Activated CD4-positive, alpha-beta T cell treated with anti-CD3 and anti-CD28 coated beads, Interleukin-10, Interleukin-2, amounts not matched to agents 100 ng/mL and 50 ng/mL, durations not matched to agents 16 hours and 8 hours (primary cell): ENCODE results near the gene CCDC89.
"Not testable (repeated sequence)": the region's sequence is repeated elsewhere in the genome, so short reads cannot be mapped to it uniquely, and the experiment has no call there.

ENCODE experiments used
- DNase-seq: peaks from one replicate; pipeline ENCODE4 v3.0.0-alpha.2; 2020

CCDC89 gene

GRCh38 chr11:85685125-85685819 lies 723 bp downstream of the CCDC89 start:
- DNase-seq: no peak

GRCh38 chr11:85682330-85683305 lies 3.4 kb downstream of the CCDC89 start:
- peak; percentile 68 for DNase-seq

GRCh38 chr11:85680897-85681296 lies 5.1 kb downstream of the CCDC89 start:
- no peak for DNase-seq

- DNase-seq: no peak
These were observed 6.4 kb downstream of the CCDC89 start for GRCh38 chr11:85679576-85679975.

GRCh38 chr11:85673393-85673792 lies 12.6 kb downstream of the CCDC89 start:
- DNase-seq: peak; percentile 66

- no peak for DNase-seq
These were observed 13.7 kb downstream of the CCDC89 start for GRCh38 chr11:85672105-85672902.

- not testable (repeated sequence) for DNase-seq
These were observed 14.9 kb downstream of the CCDC89 start for GRCh38 chr11:85670949-85671663.

GRCh38 chr11:85668157-85668556 lies 17.8 kb downstream of the CCDC89 start:
- no peak for DNase-seq

- DNase-seq: no peak
These were observed 19.3 kb downstream of the CCDC89 start for GRCh38 chr11:85666687-85667086.

- DNase-seq: no peak
These were observed 20.3 kb downstream of the CCDC89 start for GRCh38 chr11:85665733-85666132.

- DNase-seq: peak; percentile 97
These were observed 21.1 kb downstream of the CCDC89 start, which contains the start of gene CREBZF for GRCh38 chr11:85664615-85665481. Gene CREBZF, minus strand, starts transcription at chr11:85665129. Its CDS starts 254 bp downstream, at chr11:85664875.

- peak; percentile 88 for DNase-seq
These were observed 22.0 kb downstream of the CCDC89 start for GRCh38 chr11:85663753-85664614.

- peak; percentile 52 for DNase-seq
These were observed 22.8 kb downstream of the CCDC89 start for GRCh38 chr11:85663080-85663752.

GRCh38 chr11:85661972-85662664 lies 23.9 kb downstream of the CCDC89 start:
- DNase-seq: no peak

GRCh38 chr11:85658180-85658579 lies 27.8 kb downstream of the CCDC89 start:
- no peak for DNase-seq

- no peak for DNase-seq
These were observed 29.2 kb downstream of the CCDC89 start for GRCh38 chr11:85656777-85657176.

- not testable (repeated sequence) for DNase-seq
These were observed 31.7 kb downstream of the CCDC89 start for GRCh38 chr11:85654343-85654742.

- DNase-seq: no peak
These were observed 33.1 kb downstream of the CCDC89 start for GRCh38 chr11:85652786-85653447.
